HUES6 (cell line): ENCODE measurements around the gene IL18BP.

Experiments used
- H3K27ac ChIP-seq: 2 replicates; pipeline ENCODE4 v1.7.0; 2013; ENCODE audit warnings: low read depth, mild to moderate bottlenecking, low read length, inconsistent platforms
- H3K27me3 ChIP-seq: 2 replicates; pipeline ENCODE4 v1.6.1; 2013; ENCODE audit warnings: low read length; ENCODE audit not compliant: control insufficient read depth, insufficient read depth
- H3K36me3 ChIP-seq: 2 replicates; pipeline ENCODE4 v1.6.1; 2013; ENCODE audit warnings: low read length; ENCODE audit not compliant: control insufficient read depth, insufficient read depth
- H3K4me1 ChIP-seq: 2 replicates; pipeline ENCODE4 v1.6.1; 2013; ENCODE audit warnings: low read length; ENCODE audit not compliant: control insufficient read depth, insufficient read depth
- H3K4me3 ChIP-seq: 2 replicates; pipeline ENCODE4 v1.5.1; 2013; ENCODE audit warnings: low read depth, low read length
- H3K9ac ChIP-seq: one replicate; pipeline ENCODE4 v1.6.1; 2013; ENCODE audit warnings: mild to moderate bottlenecking, low read length
- H3K9me3 ChIP-seq: 2 replicates; pipeline ENCODE4 v1.6.1; 2013; ENCODE audit warnings: low read depth, low read length; ENCODE audit not compliant: control insufficient read depth, insufficient read depth

The IL18BP gene

DNA sequence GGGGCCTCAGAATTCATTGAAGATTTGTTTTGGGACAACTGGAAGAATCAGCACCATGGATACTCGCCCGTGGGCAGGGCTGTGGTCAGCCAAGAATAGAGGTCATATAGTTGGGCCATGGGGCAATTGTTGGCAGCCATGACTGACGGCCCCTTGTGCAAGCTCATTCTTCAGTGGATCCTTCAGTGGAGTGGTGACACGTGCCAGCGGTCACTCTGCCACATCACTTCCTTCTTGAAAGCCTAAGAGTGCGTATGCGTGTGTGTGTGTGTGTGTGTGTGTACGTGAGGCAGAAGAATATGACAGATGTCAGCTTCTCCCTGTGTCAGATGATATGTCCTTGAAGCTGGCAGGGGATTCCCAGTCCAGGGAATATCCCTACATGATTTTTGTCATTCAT is 1.8 kb upstream of the IL18BP start:
- Histone ChIP-seq H3K9me3 (no peaks in the 10 kb centered on the region), H3K9ac (no peak overlapping the region), H3K27me3 (no peaks in the 10 kb centered on the region), H3K4me1 (no peaks in the 10 kb centered on the region; the same call in 1 of the 2 replicates), H3K4me3 (no peak overlapping the region), H3K27ac (no peak overlapping the region), H3K36me3 (peaks cover 36% of the 10 kb centered on the region)

DNA sequence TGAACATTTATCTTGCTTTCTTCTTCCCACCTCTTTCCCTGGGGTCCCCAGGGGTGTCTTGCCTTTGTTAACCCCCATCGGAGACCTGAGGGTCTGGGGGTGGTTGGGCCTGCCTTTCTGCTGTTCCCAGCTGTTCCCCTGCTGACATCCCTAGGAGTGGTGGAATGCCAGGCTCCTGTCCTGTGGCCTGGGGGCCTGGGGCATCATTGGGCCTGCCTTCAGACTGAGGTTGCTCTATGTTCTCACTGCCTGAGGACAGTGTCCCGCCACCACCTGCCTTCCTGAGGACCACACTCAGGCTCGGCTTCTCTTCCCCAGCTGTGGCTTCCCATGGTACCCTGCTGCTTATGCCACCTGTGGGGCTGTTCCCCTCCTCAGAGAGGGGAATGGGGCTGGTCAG is 1.1 kb upstream of the IL18BP start:
- peaks cover 39% of the 10 kb centered on the region for H3K36me3 ChIP-seq
- H3K9me3 ChIP-seq = no peaks in the 10 kb centered on the region
- no peak overlapping the region for H3K4me3 ChIP-seq
- no peaks in the 10 kb centered on the region for H3K27me3 ChIP-seq
- H3K4me1 ChIP-seq = no peaks in the 10 kb centered on the region; the same call in 1 of the 2 replicates
- H3K27ac ChIP-seq = no peak overlapping the region
- no peak overlapping the region for H3K9ac ChIP-seq

DNA sequence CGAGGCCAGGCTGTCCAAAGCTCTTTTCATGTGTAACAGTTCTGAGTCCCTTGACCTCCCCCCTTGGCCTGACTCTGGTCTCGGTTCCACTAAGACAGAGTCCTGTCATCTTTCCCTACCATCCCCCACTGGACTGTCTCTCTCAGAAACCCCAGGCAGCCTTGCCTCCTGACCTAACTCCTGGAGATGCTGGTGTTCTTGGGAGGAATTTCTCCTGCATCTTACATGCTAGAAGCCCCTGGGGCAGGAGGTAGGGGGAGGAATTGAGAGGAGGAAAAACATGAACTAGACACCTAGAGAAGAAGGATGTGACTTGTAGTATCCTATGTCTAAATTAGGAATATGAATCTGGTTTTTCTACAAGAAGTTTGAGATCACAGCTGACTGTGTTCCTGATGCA is 648 bp upstream of the IL18BP start:
- Histone ChIP-seq H3K27ac (no peak overlapping the region), H3K9me3 (no peaks in the 10 kb centered on the region), H3K36me3 (peaks cover 44% of the 10 kb centered on the region), H3K27me3 (no peaks in the 10 kb centered on the region), H3K9ac (no peak overlapping the region), H3K4me1 (no peaks in the 10 kb centered on the region; the same call in 1 of the 2 replicates), H3K4me3 (no peak overlapping the region)

DNA sequence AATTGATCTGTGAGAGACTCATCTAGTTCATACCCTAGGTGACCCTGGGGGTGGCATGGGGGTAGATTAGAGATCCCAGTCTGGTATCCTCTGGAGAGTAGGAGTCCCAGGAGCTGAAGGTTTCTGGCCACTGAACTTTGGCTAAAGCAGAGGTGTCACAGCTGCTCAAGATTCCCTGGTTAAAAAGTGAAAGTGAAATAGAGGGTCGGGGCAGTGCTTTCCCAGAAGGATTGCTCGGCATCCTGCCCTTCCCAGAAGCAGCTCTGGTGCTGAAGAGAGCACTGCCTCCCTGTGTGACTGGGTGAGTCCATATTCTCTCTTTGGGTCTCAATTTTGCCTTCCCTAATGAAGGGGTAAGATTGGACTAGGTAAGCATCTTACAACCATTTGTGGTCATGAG is 653 bp downstream of the IL18BP start:
- Histone ChIP-seq H3K4me3 (no peak overlapping the region), H3K9ac (no peak overlapping the region), H3K27ac (no peak overlapping the region), H3K27me3 (no peaks in the 10 kb centered on the region), H3K36me3 (peaks cover 57% of the 10 kb centered on the region), H3K4me1 (no peaks in the 10 kb centered on the region; the same call in 1 of the 2 replicates), H3K9me3 (no peaks in the 10 kb centered on the region)

DNA sequence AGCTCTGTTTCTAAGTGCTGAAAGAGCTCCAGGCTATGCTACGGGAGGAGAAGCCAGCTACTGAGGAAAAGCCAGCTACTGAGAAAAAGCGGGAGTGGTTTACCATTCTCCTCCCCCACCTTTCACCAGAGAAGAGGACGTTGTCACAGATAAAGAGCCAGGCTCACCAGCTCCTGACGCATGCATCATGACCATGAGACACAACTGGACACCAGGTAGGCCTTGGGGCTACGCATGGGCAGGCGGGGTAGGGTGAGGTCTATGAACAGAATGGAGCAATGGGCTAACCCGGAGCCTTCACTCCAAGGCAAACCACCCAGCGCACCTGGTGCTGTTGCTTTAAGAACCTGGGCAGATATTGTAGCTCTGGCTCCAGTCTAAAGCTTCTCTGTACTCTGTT is 1.1 kb downstream of the IL18BP start:
- Histone ChIP-seq H3K36me3 (peaks cover 58% of the 10 kb centered on the region), H3K4me3 (no peak overlapping the region), H3K9me3 (no peaks in the 10 kb centered on the region), H3K27me3 (no peaks in the 10 kb centered on the region), H3K4me1 (no peaks in the 10 kb centered on the region; the same call in 1 of the 2 replicates), H3K27ac (no peak overlapping the region), H3K9ac (no peak overlapping the region)

DNA sequence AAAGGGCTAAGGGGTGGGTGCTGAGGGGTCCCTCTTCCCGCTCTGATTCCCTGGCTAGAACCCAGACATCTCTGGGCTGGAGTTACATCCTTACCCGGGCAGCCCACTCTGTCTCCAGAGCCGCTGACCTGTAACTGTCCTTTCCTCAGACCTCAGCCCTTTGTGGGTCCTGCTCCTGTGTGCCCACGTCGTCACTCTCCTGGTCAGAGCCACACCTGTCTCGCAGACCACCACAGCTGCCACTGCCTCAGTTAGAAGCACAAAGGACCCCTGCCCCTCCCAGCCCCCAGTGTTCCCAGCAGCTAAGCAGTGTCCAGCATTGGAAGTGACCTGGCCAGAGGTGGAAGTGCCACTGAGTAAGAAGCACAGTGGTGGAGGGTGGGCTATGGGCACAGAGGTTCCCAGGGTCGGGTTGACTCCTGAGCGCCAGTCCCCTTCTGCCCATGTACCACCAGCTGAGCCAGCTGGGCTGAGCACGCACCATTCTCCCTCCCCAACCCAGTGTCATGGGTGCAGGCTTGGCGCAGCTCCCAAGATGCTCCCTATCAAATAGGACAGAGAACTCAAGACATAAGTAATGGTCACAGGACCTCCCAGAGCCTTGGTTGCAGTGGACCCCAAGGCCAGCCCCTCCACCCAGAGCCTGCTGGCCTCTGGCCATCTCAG is 1.6 kb downstream of the IL18BP start:
- Histone ChIP-seq H3K27ac (no peak overlapping the region), H3K4me3 (no peak overlapping the region), H3K4me1 (no peaks in the 10 kb centered on the region), H3K9ac (no peak overlapping the region), H3K36me3 (peaks cover 61% of the 10 kb centered on the region), H3K9me3 (no peaks in the 10 kb centered on the region), H3K27me3 (no peaks in the 10 kb centered on the region)

DNA sequence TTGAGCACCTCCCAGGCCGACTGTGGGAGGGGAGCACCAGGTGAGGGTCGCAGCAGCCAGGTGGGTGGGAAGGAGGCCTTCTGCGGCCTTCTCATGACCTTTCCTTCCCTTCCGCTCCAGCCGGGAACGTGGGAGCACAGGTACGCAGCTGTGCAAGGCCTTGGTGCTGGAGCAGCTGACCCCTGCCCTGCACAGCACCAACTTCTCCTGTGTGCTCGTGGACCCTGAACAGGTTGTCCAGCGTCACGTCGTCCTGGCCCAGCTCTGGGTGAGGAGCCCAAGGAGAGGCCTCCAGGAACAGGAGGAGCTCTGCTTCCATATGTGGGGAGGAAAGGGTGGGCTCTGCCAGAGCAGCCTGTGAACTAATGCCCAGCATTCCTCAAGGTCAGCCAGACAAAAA is 2.6 kb downstream of the IL18BP start:
- Histone ChIP-seq H3K9me3 (no peaks in the 10 kb centered on the region), H3K27me3 (no peaks in the 10 kb centered on the region), H3K4me1 (no peaks in the 10 kb centered on the region), H3K36me3 (peaks cover 70% of the 10 kb centered on the region), H3K27ac (no peak overlapping the region), H3K4me3 (no peak overlapping the region), H3K9ac (peak overlapping the region; percentile 21)

DNA sequence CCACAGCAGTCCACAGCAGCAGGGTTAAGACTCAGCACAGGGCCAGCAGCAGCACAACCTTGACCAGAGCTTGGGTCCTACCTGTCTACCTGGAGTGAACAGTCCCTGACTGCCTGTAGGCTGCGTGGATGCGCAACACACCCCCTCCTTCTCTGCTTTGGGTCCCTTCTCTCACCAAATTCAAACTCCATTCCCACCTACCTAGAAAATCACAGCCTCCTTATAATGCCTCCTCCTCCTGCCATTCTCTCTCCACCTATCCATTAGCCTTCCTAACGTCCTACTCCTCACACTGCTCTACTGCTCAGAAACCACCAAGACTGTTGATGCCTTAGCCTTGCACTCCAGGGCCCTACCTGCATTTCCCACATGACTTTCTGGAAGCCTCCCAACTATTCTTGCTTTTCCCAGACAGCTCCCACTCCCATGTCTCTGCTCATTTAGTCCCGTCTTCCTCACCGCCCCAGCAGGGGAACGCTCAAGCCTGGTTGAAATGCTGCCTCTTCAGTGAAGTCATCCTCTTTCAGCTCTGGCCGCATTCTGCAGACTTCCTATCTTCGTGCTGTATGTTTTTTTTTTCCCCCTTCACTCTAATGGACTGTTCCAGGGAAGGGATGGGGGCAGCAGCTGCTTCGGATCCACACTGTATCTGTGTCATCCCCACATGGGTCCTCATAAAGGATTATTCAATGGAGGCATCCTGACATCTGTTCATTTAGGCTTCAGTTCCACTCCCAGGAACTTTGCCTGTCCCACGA is 3.3 kb downstream of the IL18BP start:
- peak overlapping the region; percentile 21 for H3K9ac ChIP-seq
- no peaks in the 10 kb centered on the region for H3K27me3 ChIP-seq
- H3K9me3 ChIP-seq = no peaks in the 10 kb centered on the region
- H3K4me1 ChIP-seq = no peaks in the 10 kb centered on the region
- peaks cover 78% of the 10 kb centered on the region for H3K36me3 ChIP-seq
- H3K4me3 ChIP-seq = no peak overlapping the region
- no peak overlapping the region for H3K27ac ChIP-seq

DNA sequence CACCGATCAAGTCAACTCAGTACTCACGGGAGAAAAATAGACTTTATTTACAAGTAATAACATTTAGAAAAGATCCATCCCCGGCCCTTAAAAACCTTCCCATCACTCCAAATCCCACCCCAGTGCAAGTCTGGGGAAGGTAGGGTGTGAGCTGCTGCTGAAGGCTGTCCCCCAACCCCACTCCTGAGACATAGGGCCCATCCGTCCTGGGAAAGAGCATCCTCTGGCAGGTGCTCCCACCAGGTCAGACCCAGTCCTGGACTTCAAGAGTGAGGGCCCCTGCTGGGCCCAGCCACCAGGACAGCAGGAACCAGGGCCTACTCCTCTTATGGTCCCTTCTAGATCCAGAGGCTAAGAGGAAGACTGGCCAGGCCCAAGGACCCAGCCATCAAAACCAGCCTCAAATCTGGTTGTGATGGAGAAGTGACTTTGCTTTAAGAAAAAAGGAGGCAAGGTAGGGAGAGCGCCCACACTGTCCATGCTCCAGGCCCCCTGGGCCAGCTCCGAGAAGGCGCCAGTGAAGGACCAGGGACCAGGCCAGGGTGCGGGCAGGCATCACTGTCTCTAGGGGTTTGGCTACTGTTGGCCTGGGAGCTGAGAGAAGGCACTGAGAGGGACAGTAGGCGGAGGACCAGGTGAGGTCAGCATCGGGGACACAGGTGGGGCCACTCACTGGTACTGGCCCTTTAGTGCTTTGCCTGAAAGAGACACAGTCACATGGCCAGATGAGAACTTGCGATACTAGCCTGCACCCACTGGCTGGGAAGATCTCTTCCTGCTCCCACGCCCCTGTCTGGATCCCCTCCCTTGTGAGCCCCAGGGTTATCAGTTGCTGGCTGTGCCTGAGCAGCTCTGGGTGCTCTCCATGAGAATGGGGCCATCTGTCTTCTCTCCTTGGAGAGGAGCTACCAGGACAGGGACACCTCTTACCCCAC is 4.4 kb downstream of the IL18BP start:
- H3K36me3 ChIP-seq = peaks cover 89% of the 10 kb centered on the region
- no peak overlapping the region for H3K9ac ChIP-seq
- H3K27ac ChIP-seq = no peak overlapping the region
- no peaks in the 10 kb centered on the region for H3K9me3 ChIP-seq
- H3K27me3 ChIP-seq = no peaks in the 10 kb centered on the region
- H3K4me3 ChIP-seq = no peak overlapping the region
- no peaks in the 10 kb centered on the region for H3K4me1 ChIP-seq

DNA sequence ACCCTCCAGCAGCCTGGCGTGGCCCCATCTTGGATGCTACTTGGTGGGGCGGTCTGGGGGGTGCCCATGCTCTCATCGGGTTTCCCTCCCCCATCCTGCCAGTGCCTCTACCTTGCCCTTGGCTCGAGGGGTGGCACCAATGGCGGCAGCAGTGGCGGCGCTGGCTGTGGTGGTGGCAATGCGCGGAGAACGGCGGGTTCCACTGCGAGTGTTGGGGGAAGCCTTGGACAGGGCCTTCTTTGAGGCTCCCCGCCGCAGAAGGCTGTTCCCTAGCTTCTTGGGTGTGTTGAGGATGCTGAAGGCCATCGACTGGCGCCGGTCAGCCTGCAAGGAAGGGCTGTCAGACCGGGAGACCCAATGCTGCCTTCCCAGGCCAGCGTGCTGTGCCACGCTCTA is 5.1 kb downstream of the IL18BP start:
- Histone ChIP-seq H3K4me1 (no peaks in the 10 kb centered on the region), H3K27me3 (no peaks in the 10 kb centered on the region), H3K36me3 (peaks cover 90% of the 10 kb centered on the region), H3K4me3 (no peak overlapping the region), H3K9me3 (no peaks in the 10 kb centered on the region), H3K9ac (no peak overlapping the region), H3K27ac (no peak overlapping the region)
